ENCODE measurements around the gene NFIA. TPM values are rescaled to one million over a fixed set of nuclear protein-coding genes. Genes with fewer than 3 reads are reported as not detected.
A peak's percentile ranks its signal among the peaks of the same experiment; 100 is the strongest.

NFIA gene
- total RNA-seq, 4 donors from 2014 or later: 32.0 to 160 (median 32.9) TPM

DNA sequence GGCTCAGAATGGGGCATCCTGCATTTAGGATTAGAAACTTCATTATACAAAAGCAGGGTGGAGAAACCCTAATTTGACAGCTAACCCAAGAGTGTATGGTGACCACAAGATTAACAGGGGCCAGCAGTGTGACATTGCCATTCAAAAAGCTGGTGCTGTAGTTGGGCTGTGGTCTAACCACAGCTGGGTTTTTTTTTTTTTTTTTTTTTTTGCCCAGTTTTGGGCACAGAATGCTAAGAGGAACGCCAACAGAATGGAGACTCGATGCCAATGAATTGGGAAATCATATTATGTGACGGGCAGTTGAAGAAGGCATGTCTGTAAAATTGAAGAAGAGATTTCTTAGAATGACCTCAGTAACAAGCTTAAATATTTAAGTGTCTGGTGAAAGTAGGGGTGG lies 58.4 kb downstream of the NFIA start:
- no peaks in the 10 kb centered on the region for H3K36me3 ChIP-seq
- TF ChIP-seq, protein P1, sequence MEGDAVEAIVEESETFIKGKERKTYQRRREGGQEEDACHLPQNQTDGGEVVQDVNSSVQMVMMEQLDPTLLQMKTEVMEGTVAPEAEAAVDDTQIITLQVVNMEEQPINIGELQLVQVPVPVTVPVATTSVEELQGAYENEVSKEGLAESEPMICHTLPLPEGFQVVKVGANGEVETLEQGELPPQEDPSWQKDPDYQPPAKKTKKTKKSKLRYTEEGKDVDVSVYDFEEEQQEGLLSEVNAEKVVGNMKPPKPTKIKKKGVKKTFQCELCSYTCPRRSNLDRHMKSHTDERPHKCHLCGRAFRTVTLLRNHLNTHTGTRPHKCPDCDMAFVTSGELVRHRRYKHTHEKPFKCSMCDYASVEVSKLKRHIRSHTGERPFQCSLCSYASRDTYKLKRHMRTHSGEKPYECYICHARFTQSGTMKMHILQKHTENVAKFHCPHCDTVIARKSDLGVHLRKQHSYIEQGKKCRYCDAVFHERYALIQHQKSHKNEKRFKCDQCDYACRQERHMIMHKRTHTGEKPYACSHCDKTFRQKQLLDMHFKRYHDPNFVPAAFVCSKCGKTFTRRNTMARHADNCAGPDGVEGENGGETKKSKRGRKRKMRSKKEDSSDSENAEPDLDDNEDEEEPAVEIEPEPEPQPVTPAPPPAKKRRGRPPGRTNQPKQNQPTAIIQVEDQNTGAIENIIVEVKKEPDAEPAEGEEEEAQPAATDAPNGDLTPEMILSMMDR (IDR thresholded peaks at IDR 0.05): no peak
- no peaks in the 10 kb centered on the region for H3K27me3 ChIP-seq
- no peaks in the 10 kb centered on the region for H3K9me3 ChIP-seq
- no peak overlapping the region for H3K4me3 ChIP-seq
- H3K27ac ChIP-seq: no peak overlapping the region
- DNase-seq: no peak
- H3K4me1 ChIP-seq: peaks cover 0 to 13% (median 0%) of the 10 kb centered on the region in 4 donors

DNA sequence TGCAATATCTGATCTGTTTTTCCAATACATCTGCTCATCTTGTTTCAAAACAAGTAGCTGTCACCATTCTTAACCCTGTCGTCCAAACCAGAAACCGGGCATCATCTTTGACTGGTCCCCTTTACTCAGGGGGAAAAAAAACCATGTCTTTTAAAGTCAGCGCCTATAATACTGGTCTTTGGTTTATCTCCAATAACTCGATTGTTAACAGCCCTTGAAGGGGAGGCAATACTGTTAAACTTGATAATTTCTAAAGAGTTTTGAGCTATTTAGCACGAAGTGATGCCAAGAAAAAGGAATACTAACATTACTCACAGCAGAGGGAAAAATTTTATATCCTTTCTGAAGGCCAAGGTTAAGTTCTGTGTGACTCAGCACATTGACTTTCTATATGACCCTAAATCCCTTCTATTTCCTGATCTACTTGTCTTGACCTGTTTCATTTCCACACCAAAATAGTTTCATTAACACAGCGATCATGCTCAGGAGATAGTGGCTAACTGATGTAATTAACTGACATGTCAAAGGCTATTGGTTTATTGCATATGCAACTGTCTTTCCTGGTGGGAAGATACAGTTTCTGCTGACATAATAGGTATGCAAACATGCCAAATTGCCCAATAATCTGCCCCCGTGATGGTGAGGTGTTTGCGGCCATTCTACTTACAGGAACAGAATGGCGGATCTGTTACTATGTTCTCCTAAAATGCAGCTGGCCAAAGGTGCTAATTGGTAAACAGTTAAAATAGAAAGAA lies 59.1 kb downstream of the NFIA start:
- peaks cover 0 to 13% (median 0%) of the 10 kb centered on the region in 4 donors for H3K4me1 ChIP-seq
- H3K27me3 ChIP-seq: no peaks in the 10 kb centered on the region
- no peak for DNase-seq
- no peaks in the 10 kb centered on the region for H3K9me3 ChIP-seq
- peak overlapping the region in 1 of 4 donors; percentile 13 for H3K27ac ChIP-seq
- TF ChIP-seq POLR2A (IDR thresholded peaks at IDR 0.05): no peak
- TF ChIP-seq, protein P1 (IDR thresholded peaks at IDR 0.05): no peak
- H3K36me3 ChIP-seq: no peaks in the 10 kb centered on the region
- no peak overlapping the region for H3K4me3 ChIP-seq

GRCh38 chr1:61142043-61142440 lies 59.7 kb downstream of the NFIA start:
- Histone ChIP-seq H3K4me1 (peaks cover 0 to 13% (median 0%) of the 10 kb centered on the region in 4 donors), H3K9me3 (no peaks in the 10 kb centered on the region), H3K36me3 (no peaks in the 10 kb centered on the region), H3K27me3 (no peaks in the 10 kb centered on the region), H3K4me3 (no peak overlapping the region), H3K27ac (no peak overlapping the region)
- TF ChIP-seq, protein P1 (IDR thresholded peaks at IDR 0.05): no peak
- TF ChIP-seq POLR2A (IDR thresholded peaks at IDR 0.05): no peak
- DNase-seq: no peak

GRCh38 chr1:61142726-61143500 lies 60.6 kb downstream of the NFIA start:
- no peak overlapping the region for H3K27ac ChIP-seq
- DNase-seq: no peak
- H3K4me3 ChIP-seq: no peak overlapping the region
- no peaks in the 10 kb centered on the region for H3K27me3 ChIP-seq
- peaks cover 0 to 16% (median 0%) of the 10 kb centered on the region in 4 donors for H3K4me1 ChIP-seq
- H3K36me3 ChIP-seq: no peaks in the 10 kb centered on the region
- TF ChIP-seq POLR2A (IDR thresholded peaks at IDR 0.05): no peak
- TF ChIP-seq, protein P1 (IDR thresholded peaks at IDR 0.05): no peak
- H3K9me3 ChIP-seq: no peaks in the 10 kb centered on the region

GRCh38 chr1:61143821-61144424 lies 61.6 kb downstream of the NFIA start:
- no peak for TF ChIP-seq POLR2A (IDR thresholded peaks at IDR 0.05)
- TF ChIP-seq, protein P1 (IDR thresholded peaks at IDR 0.05): no peak
- Histone ChIP-seq H3K9me3 (no peaks in the 10 kb centered on the region), H3K4me3 (no peak overlapping the region), H3K36me3 (no peaks in the 10 kb centered on the region), H3K27me3 (no peaks in the 10 kb centered on the region), H3K4me1 (peaks cover 0 to 16% (median 0%) of the 10 kb centered on the region in 4 donors), H3K27ac (no peak overlapping the region)
- no peak for DNase-seq

Data from Peyer's patch (tissue), 4 donors.